ENCODE measurements around the gene ANTXRL. TPM values are rescaled to one million over a fixed set of nuclear protein-coding genes. Genes with fewer than 3 reads are reported as not detected.
"Not testable (repeated sequence)": the region's sequence is repeated elsewhere in the genome, so short reads cannot be mapped to it uniquely, and the experiment has no call there.

Gene ANTXRL
- total and polyA plus RNA-seq, 7 donors, result 0.06 TPM; not detected in 6

GRCh38 chr10:46247808-46248569 is 38.8 kb upstream of the ANTXRL start:
- no peak overlapping the region for H3K4me3 ChIP-seq
- ATAC-seq (no peak), DNase-seq (no peak)
- H3K27me3 ChIP-seq (ENCODE audit: insufficient read depth in 3 of 3, low read length in 2 of 3), result no peaks in the 10 kb centered on the region
- no peak overlapping the region for H3K27ac ChIP-seq
- no peaks in the 10 kb centered on the region for H3K36me3 ChIP-seq (ENCODE audit: insufficient read depth in 1 of 2, low read depth in 1 of 2)
- intact Hi-C loops (cut with DNase I), result no loop called here
- TF ChIP-seq CTCF (IDR thresholded peaks at IDR 0.05), result no peak
- no peaks in the 10 kb centered on the region for H3K9me3 ChIP-seq
- H3K4me1 ChIP-seq, result no peaks in the 10 kb centered on the region
- WGBS, 3 donors, result 53 to 63% (median 57%) methylated on average over 14 of the region's 14 CpGs

- Histone ChIP-seq H3K27me3 (ENCODE audit: insufficient read depth in 3 of 3, low read length in 2 of 3) (no peaks in the 10 kb centered on the region), H3K27ac (no peak overlapping the region), H3K9me3 (no peaks in the 10 kb centered on the region), H3K4me3 (no peak overlapping the region), H3K4me1 (no peaks in the 10 kb centered on the region), H3K36me3 (ENCODE audit: insufficient read depth in 1 of 2, low read depth in 1 of 2) (no peaks in the 10 kb centered on the region)
- no peak for TF ChIP-seq CTCF (IDR thresholded peaks at IDR 0.05)
- ATAC-seq (no peak), DNase-seq (no peak)
- intact Hi-C loops (cut with DNase I), result no loop called here
- WGBS, 3 donors, result 45 to 53% (median 48%) methylated on average over 10 of the region's 10 CpGs
Measured at GRCh38 chr10:46248651-46249146, 38.1 kb upstream of the ANTXRL start.

GRCh38 chr10:46249617-46250344 is 37.0 kb upstream of the ANTXRL start:
- intact Hi-C loops (cut with DNase I); H3K4me3 ChIP-seq; H3K9me3 ChIP-seq; DNase-seq; H3K27ac ChIP-seq; ATAC-seq; H3K4me1 ChIP-seq; H3K27me3 ChIP-seq (ENCODE audit: insufficient read depth in 3 of 3, low read length in 2 of 3); H3K36me3 ChIP-seq (ENCODE audit: insufficient read depth in 1 of 2, low read depth in 1 of 2): not testable (repeated sequence)
- WGBS, 3 donors, result 80 to 85% (median 85%) methylated on average over 4 to 8 of the region's 9 CpGs

- DNase-seq (no peak), ATAC-seq (no peak)
- Histone ChIP-seq H3K4me3 (no peak overlapping the region), H3K27ac (no peak overlapping the region), H3K36me3 (ENCODE audit: insufficient read depth in 1 of 2, low read depth in 1 of 2) (no peaks in the 10 kb centered on the region), H3K27me3 (ENCODE audit: insufficient read depth in 3 of 3, low read length in 2 of 3) (no peaks in the 10 kb centered on the region), H3K9me3 (no peaks in the 10 kb centered on the region), H3K4me1 (no peaks in the 10 kb centered on the region)
- no peak for TF ChIP-seq CTCF (IDR thresholded peaks at IDR 0.05)
- intact Hi-C loops (cut with DNase I), result no loop called here
- WGBS, 3 donors, result 88 to 90% (median 89%) methylated on average over 5 of the region's 5 CpGs
Measured at GRCh38 chr10:46250481-46250880, 36.3 kb upstream of the ANTXRL start.
